HEK293 (cell line): ENCODE results near the gene ABCB4.

Experiments used
- SETDB1 ChIP-seq: IDR thresholded peaks from one replicate; pipeline ENCODE4 v1.6.1; 2017; ENCODE audit warnings: mild to moderate bottlenecking, low read length, moderate library complexity, mixed read lengths; ENCODE audit not compliant: insufficient read length
- ZNF184 ChIP-seq: fragments of 450-650 bp; IDR thresholded peaks from 2 replicates; pipeline ENCODE4 v1.5.1; 2018; ENCODE audit warnings: missing biosample characterization, mild to moderate bottlenecking, missing genetic modification characterization
- ZNF501 ChIP-seq: fragments of 450-650 bp; formaldehyde crosslinking; IDR thresholded peaks from 2 replicates; pipeline ENCODE4 v1.5.1; 2016; ENCODE audit warnings: missing biosample characterization, missing genetic modification characterization
- ZNF549 ChIP-seq: fragments of 450-650 bp; IDR thresholded peaks from 2 replicates; pipeline ENCODE4 v1.5.1; 2018; ENCODE audit warnings: missing biosample characterization, missing genetic modification characterization, mild to moderate bottlenecking, inconsistent platforms, moderate library complexity
- ZNF626 ChIP-seq: fragments of 450-650 bp; sonication (Bioruptor Pico); formaldehyde crosslinking; IDR thresholded peaks from 2 replicates; pipeline ENCODE4 v1.5.1; 2018; ENCODE audit warnings: missing biosample characterization, missing genetic modification characterization, inconsistent platforms
- TF ChIP-seq, protein P1 (sequence below): fragments of 450-650 bp; IDR thresholded peaks from 2 replicates; pipeline ENCODE4 v1.5.1; 2018; ENCODE audit warnings: missing biosample characterization, missing genetic modification characterization

ABCB4 gene

DNA sequence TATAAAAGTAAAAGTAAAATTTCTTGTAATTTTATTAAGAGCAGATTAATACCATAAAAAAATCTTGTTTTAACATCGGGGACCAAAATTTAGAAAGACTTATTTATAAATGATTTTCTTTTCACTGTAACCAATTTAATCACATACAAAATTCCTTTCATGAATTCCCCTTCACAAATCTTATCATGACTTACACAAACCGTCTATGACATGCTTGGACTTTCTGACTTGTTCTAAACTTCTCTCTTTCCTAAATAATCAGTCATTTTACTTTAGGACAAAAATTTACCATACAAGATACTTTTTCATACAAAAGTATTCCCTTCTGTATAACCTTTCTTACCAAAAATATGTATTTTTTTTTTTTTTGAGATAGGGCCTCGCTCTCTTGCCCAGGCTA is 120.7 kb downstream of the ABCB4 start (continued):
- TF ChIP-seq, protein P1, sequence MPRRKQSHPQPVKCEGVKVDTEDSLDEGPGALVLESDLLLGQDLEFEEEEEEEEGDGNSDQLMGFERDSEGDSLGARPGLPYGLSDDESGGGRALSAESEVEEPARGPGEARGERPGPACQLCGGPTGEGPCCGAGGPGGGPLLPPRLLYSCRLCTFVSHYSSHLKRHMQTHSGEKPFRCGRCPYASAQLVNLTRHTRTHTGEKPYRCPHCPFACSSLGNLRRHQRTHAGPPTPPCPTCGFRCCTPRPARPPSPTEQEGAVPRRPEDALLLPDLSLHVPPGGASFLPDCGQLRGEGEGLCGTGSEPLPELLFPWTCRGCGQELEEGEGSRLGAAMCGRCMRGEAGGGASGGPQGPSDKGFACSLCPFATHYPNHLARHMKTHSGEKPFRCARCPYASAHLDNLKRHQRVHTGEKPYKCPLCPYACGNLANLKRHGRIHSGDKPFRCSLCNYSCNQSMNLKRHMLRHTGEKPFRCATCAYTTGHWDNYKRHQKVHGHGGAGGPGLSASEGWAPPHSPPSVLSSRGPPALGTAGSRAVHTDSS (tag by site-specific recombination), result no peak
- peak; percentile 25; the same call in 1 of the 2 replicates for TF ChIP-seq ZNF184 (tag by site-specific recombination)
- TF ChIP-seq ZNF549, result peak; percentile 84
- no peak for TF ChIP-seq ZNF501
- 0 out of 2 replicates have a peak, but pooled peaks have one; percentile 49 for TF ChIP-seq ZNF626 (tag by site-specific recombination)
- peak; percentile 97 for TF ChIP-seq SETDB1
